Measurements from ENCODE around the gene SNAPC1. TPM values are rescaled to one million over a fixed set of nuclear protein-coding genes. Genes with fewer than 3 reads are reported as not detected.
A peak's percentile ranks its signal among the peaks of the same experiment; 100 is the strongest.

The SNAPC1 gene
- total RNA-seq, 2 experiments from 2014 or later = 9.2 to 10.2 TPM

DNA sequence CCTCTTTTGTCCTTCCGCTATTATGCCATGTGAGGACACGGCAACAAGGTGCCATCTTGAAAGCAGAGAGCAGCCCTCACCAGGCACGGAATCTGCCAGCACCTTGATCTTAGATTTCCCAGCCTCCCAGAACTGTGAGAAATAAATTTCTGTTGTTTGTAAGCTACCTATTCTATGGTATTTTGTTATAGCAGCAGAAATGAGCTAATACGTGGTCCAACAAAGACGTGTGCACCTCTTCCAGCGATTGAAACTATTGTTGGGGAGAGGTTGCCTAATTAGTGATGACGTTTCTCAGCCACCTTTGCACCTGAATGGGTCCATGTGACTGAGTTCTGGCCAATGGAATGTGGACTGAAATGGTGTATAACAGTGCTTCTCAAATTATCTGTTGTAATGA, 2.3 kb upstream of the SNAPC1 start:
- Mint-ChIP-seq H3K27ac (no peak overlapping the region), H3K36me3 (peaks cover 9% of the 10 kb centered on the region), H3K27me3 (no peaks in the 10 kb centered on the region), H3K4me3 (no peak overlapping the region), H3K4me1 (peaks cover 20% of the 10 kb centered on the region), H3K9me3 (no peaks in the 10 kb centered on the region)
- no peak for DNase-seq

DNA sequence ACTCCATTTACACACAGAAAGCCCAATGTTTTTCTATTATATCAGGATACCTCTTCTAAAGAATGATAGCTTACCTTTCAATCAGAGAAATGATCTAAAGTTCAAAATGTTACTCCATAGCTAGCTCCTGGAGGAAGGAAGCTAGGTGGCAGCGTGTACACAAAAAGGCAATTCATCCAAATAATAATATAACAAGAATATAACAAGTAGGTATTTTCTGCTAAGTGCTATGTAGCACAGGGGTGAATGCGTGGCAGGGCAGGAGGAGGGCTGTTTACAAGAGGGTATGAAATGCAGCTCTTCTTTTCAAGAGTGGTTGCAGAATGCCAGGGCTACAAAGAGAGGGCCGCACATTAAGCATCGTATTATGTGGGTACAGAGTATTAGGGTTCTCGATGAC, 663 bp upstream of the SNAPC1 start:
- Mint-ChIP-seq H3K36me3 (peaks cover 11% of the 10 kb centered on the region), H3K4me1 (peaks cover 33% of the 10 kb centered on the region), H3K4me3 (peak overlapping the region; percentile 93), H3K27ac (peak overlapping the region; percentile 94), H3K27me3 (no peaks in the 10 kb centered on the region), H3K9me3 (no peaks in the 10 kb centered on the region)
- no peak for DNase-seq

DNA sequence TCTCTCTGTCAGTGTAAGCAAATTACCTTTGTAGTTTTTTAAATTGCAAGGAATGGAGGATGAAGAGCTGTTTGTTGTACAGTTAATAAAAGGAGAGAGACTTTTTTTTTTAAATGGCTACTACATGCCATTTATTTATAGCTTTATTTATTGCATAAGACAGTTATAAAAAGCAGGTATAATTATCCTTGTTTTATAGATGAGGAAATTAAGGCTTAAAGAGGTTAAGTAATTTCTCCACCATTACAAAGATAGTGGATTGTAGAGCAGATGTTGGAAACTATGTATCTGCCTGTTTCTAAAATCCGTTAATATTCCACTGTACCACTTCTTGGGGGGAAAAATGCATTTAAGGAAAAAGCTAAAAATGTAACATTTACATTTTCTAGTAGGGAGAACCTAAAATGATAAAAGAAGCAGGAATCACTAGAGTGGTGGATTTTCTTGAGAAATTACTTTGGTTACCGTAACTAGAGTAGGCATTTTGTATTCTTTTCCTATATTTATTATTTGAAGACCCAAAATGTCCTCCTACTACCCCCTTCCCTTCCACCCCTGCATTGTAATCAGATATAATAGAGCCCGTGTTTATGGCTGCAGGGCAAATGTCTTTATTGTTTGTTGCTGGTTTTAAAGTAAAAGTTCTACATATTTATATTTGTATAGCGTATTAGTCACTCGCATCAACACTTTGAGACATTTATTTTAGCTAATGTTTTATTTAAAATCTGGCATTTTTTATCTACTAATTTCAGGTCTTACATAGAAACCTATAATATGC, 2.3 kb downstream of the SNAPC1 start:
- Mint-ChIP-seq H3K9me3 (no peaks in the 10 kb centered on the region), H3K36me3 (peaks cover 17% of the 10 kb centered on the region), H3K4me3 (peak overlapping the region; percentile 93), H3K4me1 (peaks cover 33% of the 10 kb centered on the region), H3K27me3 (no peaks in the 10 kb centered on the region), H3K27ac (no peak overlapping the region)
- DNase-seq = no peak

DNA sequence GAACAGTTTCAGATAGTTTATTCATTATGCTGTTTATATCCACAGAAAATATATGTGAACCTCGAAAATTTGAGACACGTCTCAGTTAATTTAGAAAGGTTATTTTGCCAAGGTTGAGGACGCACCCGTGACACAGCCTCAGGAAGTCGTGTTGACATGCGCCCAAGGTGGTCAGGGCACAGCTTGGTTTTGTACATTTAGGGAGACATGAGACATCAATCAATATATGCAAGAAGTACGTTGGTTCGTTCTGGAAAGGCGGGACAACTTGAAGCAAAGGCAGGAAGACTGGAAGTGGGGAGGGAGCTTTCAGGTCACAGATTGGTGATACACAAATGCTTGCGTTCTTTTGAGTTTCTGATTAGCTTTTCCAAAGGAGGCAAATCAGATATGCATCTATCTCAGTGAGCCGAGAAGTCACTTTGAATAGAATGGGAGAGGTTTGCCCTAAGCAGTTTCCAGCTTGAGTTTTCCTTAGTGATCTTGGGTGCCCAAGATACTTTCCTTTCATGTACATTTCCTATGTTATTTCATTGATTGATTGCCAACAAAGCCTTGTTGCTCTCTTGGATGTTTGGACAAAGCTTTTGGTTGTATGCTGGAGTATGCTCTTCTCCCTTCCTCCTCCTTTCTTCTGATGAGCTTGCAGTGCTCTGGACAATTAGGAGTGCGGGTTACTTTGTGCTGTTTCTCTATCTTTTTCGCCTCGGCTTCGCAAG, 3.2 kb downstream of the SNAPC1 start:
- H3K27ac Mint-ChIP-seq = no peak overlapping the region
- H3K4me3 Mint-ChIP-seq = no peak overlapping the region
- DNase-seq = no peak
- no peaks in the 10 kb centered on the region for H3K27me3 Mint-ChIP-seq
- peaks cover 17% of the 10 kb centered on the region for H3K36me3 Mint-ChIP-seq
- no peaks in the 10 kb centered on the region for H3K9me3 Mint-ChIP-seq
- H3K4me1 Mint-ChIP-seq = peaks cover 33% of the 10 kb centered on the region

DNA sequence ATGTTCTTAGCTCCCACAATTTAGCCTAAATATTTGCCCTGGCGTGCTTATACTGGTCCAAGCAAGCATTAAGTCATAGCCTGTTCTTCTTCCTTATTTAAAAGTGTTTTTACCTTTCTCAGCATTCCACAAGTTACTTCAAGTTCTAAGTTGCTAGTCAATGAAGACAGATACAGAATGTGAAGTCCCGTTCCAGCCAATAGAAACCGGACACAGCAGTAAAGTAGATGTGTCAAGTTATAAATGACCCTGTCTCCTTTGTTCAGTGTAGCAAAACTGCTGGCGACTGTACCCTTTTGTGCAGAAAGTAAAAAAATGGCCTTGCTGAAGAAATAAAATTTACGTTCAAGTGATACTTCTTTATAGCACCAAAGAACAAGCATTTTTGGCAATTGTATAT, 3.9 kb downstream of the SNAPC1 start:
- H3K4me1 Mint-ChIP-seq = peaks cover 33% of the 10 kb centered on the region
- no peaks in the 10 kb centered on the region for H3K27me3 Mint-ChIP-seq
- H3K27ac Mint-ChIP-seq = no peak overlapping the region
- H3K9me3 Mint-ChIP-seq = no peaks in the 10 kb centered on the region
- DNase-seq = no peak
- H3K4me3 Mint-ChIP-seq = no peak overlapping the region
- peaks cover 17% of the 10 kb centered on the region for H3K36me3 Mint-ChIP-seq

DNA sequence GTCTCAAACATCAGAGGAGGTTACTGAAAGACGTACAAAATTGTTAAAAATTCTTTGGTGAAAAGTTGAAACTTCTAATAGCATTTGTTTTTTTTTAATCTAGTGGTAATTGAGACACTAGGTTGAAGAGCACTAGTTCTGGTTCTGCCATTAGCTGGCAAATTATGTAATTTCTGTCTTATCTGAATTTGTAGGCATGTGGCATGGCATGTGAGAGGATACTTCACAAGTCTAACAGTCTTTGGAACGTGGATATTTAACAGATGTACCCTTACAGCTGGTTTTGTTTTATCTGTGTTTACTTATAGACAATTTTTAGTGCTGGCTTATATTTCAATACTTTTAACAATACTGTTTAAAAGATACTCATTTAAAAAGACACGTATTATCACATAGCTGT, 6.0 kb downstream of the SNAPC1 start:
- Mint-ChIP-seq H3K27me3 (no peaks in the 10 kb centered on the region), H3K27ac (no peak overlapping the region), H3K4me3 (no peak overlapping the region), H3K36me3 (peaks cover 27% of the 10 kb centered on the region), H3K9me3 (no peaks in the 10 kb centered on the region), H3K4me1 (peaks cover 27% of the 10 kb centered on the region)
- no peak for DNase-seq

DNA sequence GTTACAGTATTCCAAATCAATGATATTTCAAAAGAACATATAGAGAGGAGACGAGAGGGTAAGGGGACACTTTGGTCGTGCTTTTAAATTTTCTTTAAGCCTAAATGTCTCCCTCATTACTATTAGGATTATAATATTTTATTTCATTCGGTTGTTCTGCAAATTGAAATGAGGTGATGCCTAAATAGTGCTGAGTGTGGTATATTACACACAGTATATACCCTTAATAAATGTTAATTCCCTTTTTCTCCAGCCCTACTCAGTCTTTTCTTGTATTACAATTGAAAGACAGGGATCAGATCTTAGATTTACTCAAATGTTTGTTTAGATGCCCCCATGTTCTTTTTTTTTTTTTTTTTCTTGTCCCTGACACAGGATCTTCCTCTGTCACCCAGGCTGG, 7.7 kb downstream of the SNAPC1 start:
- peaks cover 26% of the 10 kb centered on the region for H3K36me3 Mint-ChIP-seq
- H3K9me3 Mint-ChIP-seq = no peaks in the 10 kb centered on the region
- H3K4me1 Mint-ChIP-seq = peaks cover 13% of the 10 kb centered on the region
- H3K4me3 Mint-ChIP-seq = no peak overlapping the region
- no peak for DNase-seq
- H3K27me3 Mint-ChIP-seq = no peaks in the 10 kb centered on the region
- no peak overlapping the region for H3K27ac Mint-ChIP-seq

DNA sequence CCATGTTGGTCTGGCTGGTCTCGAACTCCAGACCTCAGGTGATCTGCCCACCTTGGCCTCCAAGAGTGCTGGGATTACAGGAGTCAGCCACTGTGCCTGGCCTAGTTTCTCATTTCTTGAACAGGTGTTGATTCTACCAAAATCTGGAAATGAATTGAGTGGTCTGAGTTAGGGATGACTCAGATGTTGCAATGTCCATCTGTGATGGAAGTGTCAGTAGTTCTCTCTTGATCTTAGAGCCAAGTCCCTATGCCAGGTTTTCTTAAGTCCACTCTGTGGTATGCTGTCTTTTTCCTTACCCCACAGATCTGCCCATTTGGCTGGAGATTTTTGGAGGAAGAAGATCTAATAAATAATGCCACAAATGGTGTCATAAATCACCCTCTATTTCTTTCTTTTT, 12.6 kb downstream of the SNAPC1 start:
- H3K27me3 Mint-ChIP-seq = no peaks in the 10 kb centered on the region
- H3K27ac Mint-ChIP-seq = no peak overlapping the region
- no peak overlapping the region for H3K4me3 Mint-ChIP-seq
- DNase-seq = no peak
- H3K4me1 Mint-ChIP-seq = peaks cover 17% of the 10 kb centered on the region
- peaks cover 38% of the 10 kb centered on the region for H3K36me3 Mint-ChIP-seq
- no peaks in the 10 kb centered on the region for H3K9me3 Mint-ChIP-seq

DNA sequence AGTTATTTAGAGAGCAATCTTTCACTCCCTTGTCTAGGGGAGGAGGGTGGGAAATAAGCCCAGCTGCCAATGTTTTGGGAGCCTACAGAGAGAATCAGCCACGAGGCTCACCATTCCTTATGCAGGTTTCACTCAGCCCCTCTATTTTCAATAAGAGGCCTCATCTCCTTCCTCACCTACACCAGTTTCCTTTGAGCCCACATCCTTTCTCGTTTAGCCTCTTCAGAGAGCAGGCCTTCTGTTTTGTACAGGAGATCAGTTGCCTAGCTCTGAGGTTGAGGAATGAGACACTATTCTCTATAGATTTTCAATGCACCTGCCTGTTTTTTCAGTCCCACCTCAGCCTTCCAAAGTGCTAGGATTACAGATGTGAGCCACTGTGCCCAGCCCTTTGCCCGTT, 17.9 kb downstream of the SNAPC1 start:
- peak overlapping the region; percentile 89 for H3K27ac Mint-ChIP-seq
- no peak overlapping the region for H3K4me3 Mint-ChIP-seq
- no peaks in the 10 kb centered on the region for H3K27me3 Mint-ChIP-seq
- H3K4me1 Mint-ChIP-seq = peaks cover 31% of the 10 kb centered on the region
- DNase-seq = no peak
- H3K9me3 Mint-ChIP-seq = no peaks in the 10 kb centered on the region
- peaks cover 55% of the 10 kb centered on the region for H3K36me3 Mint-ChIP-seq

DNA sequence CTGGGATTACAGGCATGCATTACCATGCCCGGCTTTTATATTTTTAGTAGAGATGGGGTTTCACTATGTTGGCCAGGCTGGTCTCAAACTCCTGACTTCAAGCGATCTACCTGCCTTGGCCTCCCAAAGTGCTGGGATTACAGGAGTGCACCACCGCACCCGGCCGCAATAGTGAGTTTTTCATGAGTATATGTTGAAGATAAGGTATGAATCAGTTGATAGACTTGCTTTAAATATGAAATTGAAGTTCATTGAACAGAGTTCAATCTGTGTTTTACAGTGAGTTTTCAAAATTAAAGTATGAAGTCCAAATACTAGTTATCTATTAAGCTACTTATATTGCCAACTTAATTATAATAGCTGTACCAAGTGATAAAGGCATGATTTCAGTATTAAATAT, 35.1 kb downstream of the SNAPC1 start:
- no peak for DNase-seq
- Mint-ChIP-seq H3K9me3 (no peaks in the 10 kb centered on the region), H3K36me3 (peaks cover 3% of the 10 kb centered on the region), H3K4me1 (peaks cover 1% of the 10 kb centered on the region), H3K27me3 (no peaks in the 10 kb centered on the region), H3K27ac (no peak overlapping the region), H3K4me3 (no peak overlapping the region)

DNA sequence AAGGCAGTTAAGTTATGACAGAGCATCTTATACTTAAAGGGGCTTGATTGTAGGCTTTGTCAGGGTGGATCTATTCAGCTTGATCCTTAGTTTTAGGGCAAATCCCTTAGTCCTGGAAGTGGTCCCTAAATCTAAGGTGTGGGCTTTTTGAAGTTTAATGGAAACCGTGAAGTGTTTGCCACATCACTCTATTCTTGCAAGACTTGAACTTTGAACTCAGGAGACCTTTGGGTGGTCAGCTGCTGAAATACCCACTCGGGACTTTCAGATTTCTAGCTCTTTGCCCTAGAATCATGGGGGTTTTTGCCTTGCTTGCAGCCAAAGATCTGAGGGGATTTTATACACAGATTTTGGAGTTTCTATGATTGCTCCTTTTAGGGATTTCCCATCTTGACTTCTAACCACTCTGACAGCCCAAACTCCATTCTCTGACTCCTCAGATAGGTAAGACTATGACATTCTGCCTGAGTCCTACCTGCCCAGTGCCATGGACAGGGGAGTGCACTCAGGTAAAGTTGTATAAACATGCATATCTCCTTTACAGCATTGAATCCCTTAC, 39.9 kb downstream of the SNAPC1 start:
- DNase-seq = no peak
- Mint-ChIP-seq H3K9me3 (no peaks in the 10 kb centered on the region), H3K27ac (no peak overlapping the region), H3K36me3 (no peaks in the 10 kb centered on the region), H3K27me3 (peaks cover under 1% of the 10 kb centered on the region), H3K4me1 (peaks cover 5% of the 10 kb centered on the region), H3K4me3 (no peak overlapping the region)

DNA sequence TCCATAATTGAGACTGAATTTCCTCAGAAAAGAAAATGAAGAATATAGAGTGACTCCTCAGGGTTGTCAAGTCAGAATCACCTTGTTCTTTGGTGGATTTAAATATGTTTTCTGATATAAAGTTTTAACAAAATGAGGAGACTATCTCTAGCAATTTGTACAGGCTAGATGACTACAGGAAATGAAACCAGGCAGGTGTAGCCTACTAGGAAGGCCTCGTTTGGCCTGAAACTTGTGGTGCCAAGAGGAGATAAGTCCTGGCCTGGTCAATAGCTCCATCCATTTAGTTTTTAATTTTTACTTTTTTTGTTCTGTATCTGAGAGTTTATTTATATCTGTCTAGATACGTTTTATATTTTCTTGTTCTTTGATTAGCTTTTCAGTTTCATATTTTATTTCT, 41.5 kb downstream of the SNAPC1 start:
- H3K27me3 Mint-ChIP-seq = peaks cover 8% of the 10 kb centered on the region
- H3K4me3 Mint-ChIP-seq = no peak overlapping the region
- H3K9me3 Mint-ChIP-seq = no peaks in the 10 kb centered on the region
- DNase-seq = no peak
- no peak overlapping the region for H3K27ac Mint-ChIP-seq
- peaks cover 5% of the 10 kb centered on the region for H3K4me1 Mint-ChIP-seq
- H3K36me3 Mint-ChIP-seq = no peaks in the 10 kb centered on the region

DNA sequence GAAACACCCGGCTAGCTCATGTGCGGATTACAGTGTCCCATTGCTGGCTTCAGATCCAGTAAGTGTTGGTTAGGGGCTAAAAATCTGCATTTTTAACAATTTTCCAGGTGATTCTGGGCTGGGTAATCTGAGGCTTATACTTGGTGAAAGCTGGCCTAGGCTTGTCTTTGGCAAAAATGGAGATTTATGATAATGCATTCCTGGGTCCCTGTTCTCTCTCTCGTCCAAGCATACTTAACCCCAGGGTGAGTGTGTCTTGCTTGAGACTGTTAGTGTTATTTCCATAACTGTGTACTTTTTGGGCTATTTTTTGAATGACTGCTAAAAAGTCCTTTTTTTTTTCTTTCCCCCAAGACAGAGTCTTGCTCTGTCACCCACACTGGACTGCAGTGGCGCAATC, 43.2 kb downstream of the SNAPC1 start:
- Mint-ChIP-seq H3K9me3 (no peaks in the 10 kb centered on the region), H3K36me3 (no peaks in the 10 kb centered on the region), H3K27ac (no peak overlapping the region), H3K4me3 (no peak overlapping the region), H3K27me3 (peaks cover 13% of the 10 kb centered on the region), H3K4me1 (peaks cover 5% of the 10 kb centered on the region)
- DNase-seq = no peak

DNA sequence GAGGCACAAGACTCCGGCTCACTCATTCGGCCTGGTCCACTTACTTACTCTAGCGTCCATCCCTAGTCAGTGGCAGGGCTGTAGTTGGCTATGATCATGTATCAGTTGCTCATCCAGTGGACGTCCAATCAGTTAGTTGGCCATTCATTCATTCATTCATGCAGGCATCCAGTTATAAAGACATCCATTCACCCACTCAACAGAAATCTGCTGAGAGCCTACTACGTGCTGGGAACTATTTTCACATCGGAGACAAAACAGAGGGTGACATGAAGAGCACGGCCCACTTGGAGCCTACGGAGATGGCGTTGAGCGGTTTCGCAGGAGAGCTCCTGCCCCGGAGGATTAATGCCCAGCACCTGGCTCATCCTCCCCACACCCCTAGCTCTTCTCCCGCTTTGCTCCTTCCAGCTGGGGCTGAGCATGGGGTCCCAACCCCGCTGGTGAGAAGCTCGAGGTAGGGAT, 49.7 kb downstream of the SNAPC1 start:
- Mint-ChIP-seq H3K27me3 (peaks cover 69% of the 10 kb centered on the region), H3K36me3 (no peaks in the 10 kb centered on the region), H3K27ac (no peak overlapping the region), H3K4me3 (peak overlapping the region; percentile 74), H3K9me3 (no peaks in the 10 kb centered on the region), H3K4me1 (peaks cover 5% of the 10 kb centered on the region)
- no peak for DNase-seq

DNA sequence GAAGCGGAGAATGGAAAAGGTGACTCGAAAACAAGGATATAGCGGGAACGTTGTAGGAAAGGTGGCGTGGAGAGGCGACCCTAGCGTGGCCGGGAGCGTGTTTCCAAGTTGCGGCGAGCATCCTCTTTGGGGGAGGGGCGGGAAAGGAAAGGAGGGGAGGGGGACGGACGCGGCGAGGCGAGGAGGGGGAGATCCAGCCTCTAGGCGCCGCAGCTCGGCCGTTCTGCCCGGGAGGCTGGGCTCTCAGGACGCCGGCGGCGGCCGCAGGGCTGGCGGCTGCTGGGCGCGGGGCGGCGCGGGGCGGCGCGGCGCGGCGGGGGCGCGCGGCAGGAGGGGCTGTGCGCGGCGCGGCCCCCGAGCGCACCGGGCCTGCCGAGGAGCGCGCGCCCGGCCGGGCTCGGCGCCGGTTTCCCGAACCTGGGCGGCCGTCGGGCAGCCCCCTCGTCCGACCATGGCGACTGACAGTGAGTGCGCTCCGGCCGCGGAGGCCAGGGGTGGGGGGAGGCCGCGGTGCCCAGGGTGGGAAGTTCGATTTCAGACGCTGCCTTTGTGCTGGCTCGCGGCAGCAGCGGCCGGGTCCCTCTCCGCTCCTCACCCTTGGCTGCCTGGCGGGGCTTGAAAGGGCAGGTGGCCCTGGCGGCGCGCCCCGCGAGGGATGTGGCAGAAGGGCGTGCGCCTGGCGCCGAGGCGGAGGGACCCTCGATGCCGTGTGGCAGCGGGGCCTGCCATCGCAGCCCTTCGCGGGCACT, 50.3 kb downstream of the SNAPC1 start, which contains the start of gene SYT16:
Gene SYT16, plus strand, starts transcription at position 357 of the 749 bp plus-strand sequence.
- peak; percentile 23 for DNase-seq
- H3K27ac Mint-ChIP-seq = no peak within 1 kb of the TSS
- no peaks in the 10 kb centered on the region for H3K9me3 Mint-ChIP-seq
- H3K4me3 Mint-ChIP-seq = peak within 1 kb of the TSS; percentile 74
- H3K4me1 Mint-ChIP-seq = peaks cover 5% of the 10 kb centered on the region
- no peaks in the 10 kb centered on the region for H3K36me3 Mint-ChIP-seq
- peaks cover 66% of the 10 kb centered on the region for H3K27me3 Mint-ChIP-seq
